Measurements from ENCODE around the gene SPATA32. TPM values are rescaled to one million over a fixed set of nuclear protein-coding genes. Genes with fewer than 3 reads are reported as not detected.

SPATA32 gene
- polyA plus RNA-seq, 2 of the 4 experiments (the other 2 are of a cell fraction), result 0.05 to 0.21 TPM

- WGBS (ENCODE audit: missing lambda C conversion rate), result 75% methylated on average over 10 of the region's 10 CpGs
- Histone ChIP-seq H3K4me2 (no peak overlapping the region), H3K4me3 (no peak overlapping the region), H3K27ac (peak overlapping the region in 1 of 2 experiments; percentile 92; a peak in 4 of 6 replicates), H3K4me1 (peaks cover 59% of the 10 kb centered on the region), H3K9me3 (no peaks in the 10 kb centered on the region)
- ChIA-PET CTCF (interaction anchor here (0.6 to 34.8 kb wide), 13 partner anchors 12 to 300 kb away, joined by 3 to 1120 read pairs (median 5); partner anchors contain the start of genes ACBD4 and MAP3K14), POLR2A (interaction anchor here (0.9 to 1.3 kb wide), 3 partner anchors 25 to 62 kb away, joined by 3 to 6 read pairs (median 3); partner anchors contain the start of gene MAP3K14)
- TF ChIP-seq NPAS2 (CRISPR knock-in tag; IDR thresholded peaks at IDR 0.05; ENCODE audit: borderline replicate concordance) (no peak), RNF2 (IDR thresholded peaks at IDR 0.05; ENCODE audit: borderline replicate concordance, low read depth) (no peak), ZC3H11A (IDR thresholded peaks at IDR 0.05) (no peak), RCOR1 (IDR thresholded peaks at IDR 0.05; ENCODE audit: low read depth, low read length) (no peak), POLR2AphosphoS2 (conservative IDR thresholded peaks at IDR 0.05; ENCODE audit: low read length) (no peak), CEBPB (IDR thresholded peaks at IDR 0.05) (no peak), HOXA7 (CRISPR knock-in tag; IDR thresholded peaks at IDR 0.05) (no peak), HOXB13 (CRISPR knock-in tag; IDR thresholded peaks at IDR 0.05; ENCODE audit: low read depth) (no peak), MAZ (IDR thresholded peaks at IDR 0.05; ENCODE audit: borderline replicate concordance, low read depth, low read length) (no peak), HMGXB4 (CRISPR knock-in tag; IDR thresholded peaks at IDR 0.05; ENCODE audit: borderline replicate concordance) (no peak), HES2 (IDR thresholded peaks at IDR 0.05) (no peak), NFE2L2 (conservative IDR thresholded peaks at IDR 0.05; ENCODE audit: low read length) (no peak), FOSB (CRISPR knock-in tag; IDR thresholded peaks at IDR 0.05) (no peak), PBX3 (IDR thresholded peaks at IDR 0.05) (no peak), JUN (IDR thresholded peaks at IDR 0.05) (no peak), BHLHE40 (IDR thresholded peaks at IDR 0.05; ENCODE audit: low read depth, low read length) (no peak), USF2 (IDR thresholded peaks at IDR 0.05) (no peak), MAX (IDR thresholded peaks at IDR 0.05) (no peak)
- no peak for DNase-seq (ENCODE audit: low read depth in 1 of 2, low spot score in 1 of 2)
- ATAC-seq, result no peak
- FAIRE-seq, result no peak
Measured at GRCh38 chr17:45287526-45288500, 25.9 kb upstream of the SPATA32 start.

- FAIRE-seq (no peak), ATAC-seq (no peak), DNase-seq (ENCODE audit: low read depth in 1 of 2, low spot score in 1 of 2) (no peak)
- TF ChIP-seq TP53 (CRISPR knock-in tag; IDR thresholded peaks at IDR 0.05) (no peak), ZFP36 (IDR thresholded peaks at IDR 0.05; ENCODE audit: borderline replicate concordance, partially characterized antibody) (no peak)
- POLR2A ChIA-PET, result interaction anchor here (1.3 to 1.4 kb wide), 3 partner anchors 31 to 86 kb away, joined by 3 to 6 read pairs (median 3); partner anchors contain the start of gene MAP3K14
- WGBS (ENCODE audit: missing lambda C conversion rate), result 89% methylated on average over 4 of the region's 5 CpGs
- CTCF ChIA-PET, result interaction anchor here (0.6 to 34.8 kb wide), 14 partner anchors 7 to 187 kb away, joined by 3 to 1120 read pairs (median 6); partner anchors contain the start of genes ACBD4 and MAP3K14
- Histone ChIP-seq H3K27ac (peak overlapping the region in 1 of 2 experiments; percentile 50; a peak in 2 of 6 replicates), H3K4me2 (no peak overlapping the region), H3K9me3 (no peaks in the 10 kb centered on the region), H3K4me3 (no peak overlapping the region), H3K4me1 (peaks cover 45% of the 10 kb centered on the region)
Measured at GRCh38 chr17:45286286-45286685, 24.4 kb upstream of the SPATA32 start.
